ENCODE measurements around the gene SYCP2. TPM values are rescaled to one million over a fixed set of nuclear protein-coding genes. Genes with fewer than 3 reads are reported as not detected.
A peak's percentile ranks its signal among the peaks of the same experiment; 100 is the strongest.
"Not testable (repeated sequence)": the region's sequence is repeated elsewhere in the genome, so short reads cannot be mapped to it uniquely, and the experiment has no call there.

Gene SYCP2
- 1.3 and 2.6 TPM in 2 replicates for total RNA-seq (2014; rRNA removed; shearing (Covaris generic))
- 1.2 and 1.4 TPM in 2 replicates for polyA plus RNA-seq (2014; cell fraction: nucleus; rRNA removed)

- no peak for DNase-seq (ENCODE audit: extremely low read depth, low read depth)
These were observed at the start of gene SYCP2 for GRCh38 chr20:59933296-59933848. TSS of gene SYCP2 (minus strand) at chr20:59933637. CDS start at chr20:59922413, 11,224 bp downstream.

- DNase-seq (ENCODE audit: extremely low read depth, low read depth), result no peak
These were observed 49.6 kb upstream of the SYCP2 start for GRCh38 chr20:59983076-59983475.

- DNase-seq (ENCODE audit: extremely low read depth, low read depth), result no peak
These were observed 43.6 kb upstream of the SYCP2 start for GRCh38 chr20:59977086-59977485.

- DNase-seq (ENCODE audit: extremely low read depth, low read depth), result no peak
These were observed 42.8 kb upstream of the SYCP2 start for GRCh38 chr20:59976156-59976782.

GRCh38 chr20:59972037-59972801, 38.8 kb upstream of the SYCP2 start:
- no peak for DNase-seq (ENCODE audit: extremely low read depth, low read depth)

- no peak for DNase-seq (ENCODE audit: extremely low read depth, low read depth)
These were observed 38.0 kb upstream of the SYCP2 start for GRCh38 chr20:59971428-59971827.

GRCh38 chr20:59966428-59966827, 33.0 kb upstream of the SYCP2 start:
- DNase-seq (ENCODE audit: extremely low read depth, low read depth), result no peak

- DNase-seq (ENCODE audit: extremely low read depth, low read depth), result no peak
These were observed 28.7 kb upstream of the SYCP2 start for GRCh38 chr20:59962155-59962554.

- DNase-seq (ENCODE audit: extremely low read depth, low read depth), result no peak
These were observed 28.0 kb upstream of the SYCP2 start for GRCh38 chr20:59961423-59961822.

- no peak for DNase-seq (ENCODE audit: extremely low read depth, low read depth)
These were observed 25.2 kb upstream of the SYCP2 start for GRCh38 chr20:59958626-59959025.

GRCh38 chr20:59958123-59958522, 24.7 kb upstream of the SYCP2 start, which contains the start of gene CDH26:
TSS of gene CDH26 (plus strand) at chr20:59958423. CDS start at chr20:59958727, 304 bp downstream.
- no peak for DNase-seq (ENCODE audit: extremely low read depth, low read depth)

- not testable (repeated sequence) for DNase-seq (ENCODE audit: extremely low read depth, low read depth)
These were observed 24.1 kb upstream of the SYCP2 start for GRCh38 chr20:59957568-59957967.

GRCh38 chr20:59955131-59955796, 21.8 kb upstream of the SYCP2 start:
- DNase-seq (ENCODE audit: extremely low read depth, low read depth), result peak; percentile 42

- no peak for DNase-seq (ENCODE audit: extremely low read depth, low read depth)
These were observed 21.3 kb upstream of the SYCP2 start for GRCh38 chr20:59954718-59955117.

- no peak for DNase-seq (ENCODE audit: extremely low read depth, low read depth)
These were observed 16.5 kb upstream of the SYCP2 start for GRCh38 chr20:59949911-59950310.

GRCh38 chr20:59948828-59949720, 15.6 kb upstream of the SYCP2 start:
- peak; percentile 32 for DNase-seq (ENCODE audit: extremely low read depth, low read depth)

- no peak for DNase-seq (ENCODE audit: extremely low read depth, low read depth)
These were observed 14.8 kb upstream of the SYCP2 start for GRCh38 chr20:59948212-59948611.

GRCh38 chr20:59947376-59947775, 13.9 kb upstream of the SYCP2 start:
- no peak for DNase-seq (ENCODE audit: extremely low read depth, low read depth)

GRCh38 chr20:59945731-59946130, 12.3 kb upstream of the SYCP2 start:
- DNase-seq (ENCODE audit: extremely low read depth, low read depth), result no peak

- no peak for DNase-seq (ENCODE audit: extremely low read depth, low read depth)
These were observed 11.7 kb upstream of the SYCP2 start for GRCh38 chr20:59945175-59945574.
